ENCODE results near the gene GEMIN7.

Gene GEMIN7

GRCh38 chr19:45130236-45130635 lies 51.2 kb downstream of the GEMIN7 start:
- DNase-seq: no peak

GRCh38 chr19:45130888-45131615 lies 52.0 kb downstream of the GEMIN7 start:
- DNase-seq: no peak

- DNase-seq: no peak
Observed at GRCh38 chr19:45133661-45134060, 54.6 kb downstream of the GEMIN7 start.

- no peak for DNase-seq
Observed at GRCh38 chr19:45135176-45135885, 56.3 kb downstream of the GEMIN7 start.

GRCh38 chr19:45136507-45137178 lies 57.6 kb downstream of the GEMIN7 start:
- no peak for DNase-seq

- DNase-seq: no peak
Observed at GRCh38 chr19:45137179-45137761, 58.2 kb downstream of the GEMIN7 start.

GRCh38 chr19:45138303-45138751 lies 59.3 kb downstream of the GEMIN7 start:
- DNase-seq: no peak

GRCh38 chr19:45139286-45140143 lies 60.5 kb downstream of the GEMIN7 start:
- DNase-seq: no peak

GRCh38 chr19:45140144-45140503 lies 61.1 kb downstream of the GEMIN7 start:
- DNase-seq: no peak

GRCh38 chr19:45140533-45140932 lies 61.5 kb downstream of the GEMIN7 start:
- DNase-seq: no peak

All from fibroblast of skin of abdomen (primary cell).